Right lobe of liver (tissue), 6 donors: ENCODE data around the gene CDK4. TPM values are rescaled to one million over a fixed set of nuclear protein-coding genes. Genes with fewer than 3 reads are reported as not detected.
"Not testable (repeated sequence)": the region's sequence is repeated elsewhere in the genome, so short reads cannot be mapped to it uniquely, and the experiment has no call there.

Source experiments
- ATAC-seq, 4 donors: fragments of 200-7000 bp; cut with Tn5 transposase; one replicate each; pipeline ENCODE4 v1.9.1; 2020; ENCODE audit warnings: mild to moderate bottlenecking in 4 of 4, moderate library complexity in 4 of 4
- DNase-seq, 3 donors: peaks; one replicate each; pipeline ENCODE4 v3.0.0-alpha.2; 2020
- H3K27ac ChIP-seq, 3 donors: fragments of 200-600 bp; one replicate each; pipeline ENCODE4 v1.8.0; 2022
- H3K27me3 ChIP-seq, 2 donors: fragments of 200-600 bp; one replicate each; pipeline ENCODE4 v1.8.0; 2022
- H3K36me3 ChIP-seq, 4 donors: fragments of 200-600 bp; sonication (generic) in 1 of 4; one replicate each; pipeline versions ENCODE4 v1.5.1 to v1.8.0; 2017 to 2022; ENCODE audit warnings: control low read depth in 1 of 4
- H3K4me1 ChIP-seq, 4 donors: fragments of 200-600 bp; sonication (generic) in 1 of 4; one replicate each; pipeline versions ENCODE4 v1.5.1 to v1.8.0; 2017 to 2022; ENCODE audit warnings: control low read depth in 1 of 4
- H3K4me3 ChIP-seq, 3 donors: fragments of 200-600 bp; one replicate each; pipeline ENCODE4 v1.8.0; 2022
- H3K9me3 ChIP-seq, 4 donors: fragments of 200-600 bp; sonication (generic) in 1 of 4; one replicate each; pipeline versions ENCODE4 v1.5.1 to v1.8.0; 2017 to 2022; ENCODE audit warnings: control low read depth in 1 of 4
- POLR2A ChIP-seq: fragments of 450-650 bp; IDR thresholded peaks from one replicate; pipeline ENCODE4 v1.6.1; 2017; ENCODE audit warnings: antibody characterized with exemption, mild to moderate bottlenecking
- WGBS: methylation state at CpG from one replicate; pipeline ENCODE4 v1.1.6; 2018; ENCODE audit warnings: low coverage, low lambda C conversion rate; ENCODE audit not compliant: insufficient coverage; ENCODE audit errors: missing lambda C conversion rate; 5-methylcytosine and 5-hydroxymethylcytosine counted together
- intact Hi-C, 2 donors: fragments of 100-400 bp; cut with DNase I; formaldehyde crosslinking; loops; one replicate each; pipeline versions ENCODE4 v1.11.2 to v1.14.1; 2022
- total RNA-seq, 6 experiments: library from RNA; depleted of rRNA in 2 of 6; stranded (reverse); fragments of >200 nt in 2 of 6; fragmentation: NEBNext Ultra II Directional in 3 of 6; extraction: Animal tissue kit (Norgen Biotek cat#: 25700) in 3 of 6; gene quantifications; one replicate each; pipeline versions ENCODE4 v1.1.0 to v1.2.4, GENCODE V29; 2016 to 2023
- TF ChIP-seq, protein P1 (sequence below), 4 donors: fragments of 200-600 bp in 3 of 4; fragments of 450-650 bp in 1 of 4; IDR thresholded peaks; one replicate each; pipeline versions ENCODE4 v1.5.1 to v1.8.0; 2016 to 2022; ENCODE audit warnings: antibody characterized with exemption in 4 of 4, mild to moderate bottlenecking in 2 of 4
- donor health status: DM: no; HTN: yes; CAD: no.
- donor health status: DM: no; HTN: no; CAD: no.
- donor health status: DM: no; HTN: no; CAD: no.
- donor health status: DM: no; HTN: yes; CAD: no.
- donor health status: DM: no; HTN: yes; CAD: no.

The CDK4 gene
- total RNA-seq, 6 experiments from 2014 or later, result 23.3 to 47.3 (median 31.8) TPM

DNA sequence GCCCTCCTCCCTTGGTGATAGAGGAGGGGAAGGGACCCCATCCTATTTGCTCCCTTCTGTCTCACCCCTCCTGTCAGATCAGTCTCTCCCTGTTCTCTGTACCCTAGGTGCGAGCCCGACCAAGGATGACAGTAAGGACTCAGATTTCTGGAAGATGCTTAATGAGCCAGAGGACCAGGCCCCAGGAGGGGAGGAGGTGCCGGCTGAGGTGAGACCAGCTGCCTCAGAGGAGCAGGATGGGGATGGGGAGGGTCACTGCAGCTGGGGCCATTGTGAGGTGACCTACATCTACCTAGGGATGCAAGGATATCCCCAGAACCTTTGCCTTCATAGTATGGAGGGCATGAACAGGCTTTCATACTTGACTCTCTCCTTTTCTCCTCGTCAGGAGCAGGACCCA, 35.8 kb downstream of the CDK4 start:
- H3K36me3 ChIP-seq, result peaks cover 0 to 84% (median 27%) of the 10 kb centered on the region in 4 donors
- intact Hi-C loops, result no loop called here
- H3K4me3 ChIP-seq, result no peak overlapping the region
- no peak for TF ChIP-seq POLR2A
- TF ChIP-seq, protein P1, sequence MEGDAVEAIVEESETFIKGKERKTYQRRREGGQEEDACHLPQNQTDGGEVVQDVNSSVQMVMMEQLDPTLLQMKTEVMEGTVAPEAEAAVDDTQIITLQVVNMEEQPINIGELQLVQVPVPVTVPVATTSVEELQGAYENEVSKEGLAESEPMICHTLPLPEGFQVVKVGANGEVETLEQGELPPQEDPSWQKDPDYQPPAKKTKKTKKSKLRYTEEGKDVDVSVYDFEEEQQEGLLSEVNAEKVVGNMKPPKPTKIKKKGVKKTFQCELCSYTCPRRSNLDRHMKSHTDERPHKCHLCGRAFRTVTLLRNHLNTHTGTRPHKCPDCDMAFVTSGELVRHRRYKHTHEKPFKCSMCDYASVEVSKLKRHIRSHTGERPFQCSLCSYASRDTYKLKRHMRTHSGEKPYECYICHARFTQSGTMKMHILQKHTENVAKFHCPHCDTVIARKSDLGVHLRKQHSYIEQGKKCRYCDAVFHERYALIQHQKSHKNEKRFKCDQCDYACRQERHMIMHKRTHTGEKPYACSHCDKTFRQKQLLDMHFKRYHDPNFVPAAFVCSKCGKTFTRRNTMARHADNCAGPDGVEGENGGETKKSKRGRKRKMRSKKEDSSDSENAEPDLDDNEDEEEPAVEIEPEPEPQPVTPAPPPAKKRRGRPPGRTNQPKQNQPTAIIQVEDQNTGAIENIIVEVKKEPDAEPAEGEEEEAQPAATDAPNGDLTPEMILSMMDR (IDR thresholded peaks at IDR 0.05), result no peak
- WGBS, result 90% methylated on average over 2 of the region's 4 CpGs
- H3K4me1 ChIP-seq, result no peaks in the 10 kb centered on the region
- H3K9me3 ChIP-seq, result no peaks in the 10 kb centered on the region
- H3K27me3 ChIP-seq, result no peaks in the 10 kb centered on the region
- no peak overlapping the region for H3K27ac ChIP-seq
- no peak for DNase-seq
- no peak for ATAC-seq

DNA sequence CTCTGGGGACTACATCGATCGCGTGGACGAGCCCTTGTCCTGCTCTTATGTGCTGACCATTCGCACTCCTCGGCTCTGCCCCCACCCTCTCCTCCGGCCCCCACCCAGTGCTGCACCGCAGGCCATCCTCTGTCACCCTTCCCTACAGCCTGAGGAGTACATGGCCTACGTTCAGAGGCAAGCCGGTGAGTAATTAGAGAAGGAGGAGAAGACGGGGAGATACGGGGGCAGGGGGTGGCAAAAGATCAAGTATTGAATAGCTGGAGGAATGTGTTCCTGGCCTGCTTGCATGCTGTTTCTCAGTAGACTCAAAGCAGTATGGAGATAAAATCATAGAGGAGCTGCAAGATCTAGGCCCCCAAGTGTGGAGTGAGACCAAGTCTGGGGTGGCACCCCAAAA, 36.3 kb downstream of the CDK4 start:
- TF ChIP-seq POLR2A, result no peak
- TF ChIP-seq, protein P1 (IDR thresholded peaks at IDR 0.05), result no peak
- DNase-seq, result no peak
- intact Hi-C loops, result no loop called here

GRCh38 chr12:57715036-57715748, 36.9 kb downstream of the CDK4 start:
- H3K27me3 ChIP-seq, DNase-seq, H3K4me1 ChIP-seq, intact Hi-C loops, H3K9me3 ChIP-seq, H3K4me3 ChIP-seq, ATAC-seq, H3K27ac ChIP-seq: not testable (repeated sequence)
- WGBS, result 88% methylated on average over 6 of the region's 6 CpGs
- peaks cover 0 to 75% (median 25%) of the 10 kb centered on the region in 4 donors for H3K36me3 ChIP-seq

More for the DNA sequence above, 36.3 kb downstream of the CDK4 start:
- WGBS, result 96% methylated on average over 8 of the region's 12 CpGs
- Histone ChIP-seq H3K9me3 (no peaks in the 10 kb centered on the region), H3K27me3 (no peaks in the 10 kb centered on the region), H3K4me1 (no peaks in the 10 kb centered on the region), H3K27ac (no peak overlapping the region), H3K36me3 (peaks cover 0 to 80% (median 26%) of the 10 kb centered on the region in 4 donors), H3K4me3 (no peak overlapping the region)
- ATAC-seq, result no peak

DNA sequence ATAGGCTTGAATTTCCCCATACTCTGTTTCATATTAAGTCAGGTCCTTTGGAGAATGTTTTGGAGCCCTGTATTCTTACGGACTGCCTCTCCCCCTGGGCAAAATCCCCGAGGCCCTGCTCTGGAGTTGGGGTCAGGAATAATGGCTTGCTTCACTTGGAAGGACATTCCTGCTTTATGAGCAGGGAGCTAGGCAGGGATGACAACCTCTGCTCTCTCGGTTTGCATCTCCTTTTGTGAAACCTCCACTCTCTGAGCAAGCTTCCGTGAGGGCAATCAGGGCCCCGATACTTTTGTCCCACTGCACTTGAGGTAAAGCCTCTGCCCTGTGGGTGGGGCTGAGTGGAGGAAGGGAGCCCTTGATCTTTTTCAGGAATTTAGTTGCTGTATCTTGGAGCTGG, 38.9 kb downstream of the CDK4 start:
- intact Hi-C loops, result no loop called here
- TF ChIP-seq POLR2A, result no peak
- TF ChIP-seq, protein P1 (IDR thresholded peaks at IDR 0.05), result no peak
- Histone ChIP-seq H3K4me3 (no peak overlapping the region), H3K36me3 (peaks cover 0 to 55% (median 18%) of the 10 kb centered on the region in 4 donors), H3K27ac (no peak overlapping the region), H3K4me1 (no peaks in the 10 kb centered on the region), H3K27me3 (no peaks in the 10 kb centered on the region), H3K9me3 (no peaks in the 10 kb centered on the region)
- ATAC-seq (no peak), DNase-seq (no peak)
- WGBS, result 86% methylated on average over 4 of the region's 5 CpGs

DNA sequence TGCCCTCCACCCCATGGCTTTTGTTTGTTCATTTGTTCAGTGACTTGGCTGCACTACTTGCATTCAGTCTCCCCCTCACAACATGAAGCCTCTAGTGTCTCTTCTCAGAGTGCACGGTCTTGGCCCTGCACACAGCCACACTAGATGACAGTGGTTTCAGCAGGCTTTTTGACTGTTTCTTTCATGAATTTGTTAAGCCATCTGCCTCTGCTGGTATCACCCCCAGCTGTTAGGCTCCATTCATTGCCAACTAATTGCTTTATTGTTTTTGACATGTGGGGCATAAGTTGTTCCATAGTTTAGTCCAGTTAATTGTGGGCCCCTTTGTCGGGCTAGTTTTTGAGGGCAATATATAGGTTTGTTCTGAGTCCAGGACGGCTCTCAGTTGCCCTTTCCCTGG, 39.4 kb downstream of the CDK4 start:
- no peak for DNase-seq
- H3K36me3 ChIP-seq, result peaks cover 0 to 51% (median 14%) of the 10 kb centered on the region in 4 donors
- TF ChIP-seq, protein P1 (IDR thresholded peaks at IDR 0.05), result no peak
- no peak for TF ChIP-seq POLR2A
- WGBS, result 88% methylated on average over 3 of the region's 3 CpGs
- no peaks in the 10 kb centered on the region for H3K9me3 ChIP-seq
- H3K27me3 ChIP-seq, result no peaks in the 10 kb centered on the region
- H3K4me3 ChIP-seq, result no peak overlapping the region
- intact Hi-C loops, result no loop called here
- ATAC-seq, result no peak
- H3K27ac ChIP-seq, result no peak overlapping the region
- no peaks in the 10 kb centered on the region for H3K4me1 ChIP-seq
